IMR-90 (cell line): ENCODE data around the gene DAAM1. TPM values are rescaled to one million over a fixed set of nuclear protein-coding genes. Genes with fewer than 3 reads are reported as not detected.

Experiments
- ATAC-seq: fragments of 200-7000 bp; cut with Tn5 transposase; 2 replicates; pipeline ENCODE4 v1.9.1; 2020; ENCODE audit warnings: low read depth, mild to moderate bottlenecking, moderate library complexity
- BruUV-seq: library from RNA; stranded (reverse); fragments of 400-500 nt; replicated peaks from 2 replicates; lab custom pipeline; 2021; lab: Mats Ljungman, UMichigan
- CTCF ChIA-PET: fragments of 300-600 bp; formaldehyde crosslinking; extraction: SDS; loops from one replicate; lab custom pipeline; 2021; ENCODE audit warnings: antibody characterized with exemption; lab: Yijun Ruan, JAX
- POLR2A ChIA-PET: fragments of 300-600 bp; sonication (Branson Sonifier 250); formaldehyde crosslinking; loops from one replicate; lab custom pipeline; 2022; ENCODE audit warnings: antibody characterized with exemption; ENCODE audit not compliant: unreplicated experiment; lab: Charles Lee
- DNase-seq: peaks from one replicate; pipeline ENCODE4 v3.0.0; 2013
- H2AFZ ChIP-seq: replicated peaks from 2 replicates; pipeline ENCODE3; 2013; ENCODE audit warnings: low read length, mild to moderate bottlenecking; ENCODE audit not compliant: poor library complexity
- H2AK5ac ChIP-seq: 2 replicates; pipeline ENCODE4 v1.6.1; 2013; ENCODE audit warnings: low read depth, low read length, inconsistent platforms
- H2AK9ac ChIP-seq: replicated peaks from 2 replicates; pipeline ENCODE3; 2013; ENCODE audit warnings: mild to moderate bottlenecking, low read depth, low read length, moderate library complexity; ENCODE audit not compliant: poor library complexity
- H2BK120ac ChIP-seq: 2 replicates; pipeline ENCODE4 v1.6.1; 2013; ENCODE audit warnings: low read depth, low read length, inconsistent platforms
- H2BK15ac ChIP-seq: 3 replicates; pipeline ENCODE4 v1.6.1; 2013; ENCODE audit warnings: low read depth, low read length, inconsistent platforms
- H2BK20ac ChIP-seq: 2 replicates; pipeline ENCODE4 v1.6.1; 2013; ENCODE audit warnings: low read depth, mild to moderate bottlenecking, inconsistent platforms, low read length, moderate library complexity
- H2BK5ac ChIP-seq: 2 replicates; pipeline ENCODE4 v1.6.1; 2013; ENCODE audit warnings: mild to moderate bottlenecking, low read depth, low read length, inconsistent platforms; ENCODE audit not compliant: poor library complexity, severe bottlenecking
- H3K14ac ChIP-seq: replicated peaks from 2 replicates; pipeline ENCODE4 v1.6.1; 2013; ENCODE audit warnings: low read depth, low read length, inconsistent platforms
- H3K18ac ChIP-seq: 2 replicates; pipeline ENCODE4 v1.6.1; 2013; ENCODE audit warnings: low read depth, low read length, control low read depth
- H3K23ac ChIP-seq: 2 replicates; pipeline ENCODE4 v1.6.1; 2013; ENCODE audit warnings: low read depth, low read length, inconsistent platforms
- H3K27ac ChIP-seq: 2 replicates; pipeline ENCODE4 v1.5.1; 2013; ENCODE audit warnings: mild to moderate bottlenecking, control low read depth, low read length; ENCODE audit not compliant: insufficient read depth
- H3K27me3 ChIP-seq: 2 replicates; pipeline ENCODE4 v1.6.1; 2013; ENCODE audit warnings: low read length; ENCODE audit not compliant: control insufficient read depth, insufficient read depth
- H3K36me3 ChIP-seq: 2 replicates; pipeline ENCODE4 v1.6.1; 2013; ENCODE audit warnings: low read length, mixed read lengths; ENCODE audit not compliant: control insufficient read depth, insufficient read depth
- H3K4ac ChIP-seq: 2 replicates; pipeline ENCODE4 v1.6.1; 2013; ENCODE audit warnings: low read depth, low read length, inconsistent platforms
- H3K4me1 ChIP-seq: 2 replicates; pipeline ENCODE4 v1.6.1; 2013; ENCODE audit warnings: low read length, mixed read lengths; ENCODE audit not compliant: control insufficient read depth, insufficient read depth
- H3K4me2 ChIP-seq: 2 replicates; pipeline ENCODE4 v1.6.1; 2013; ENCODE audit warnings: low read depth, mild to moderate bottlenecking, control low read depth, low read length, moderate library complexity
- H3K4me3 ChIP-seq: 2 replicates; pipeline ENCODE4 v1.5.1; 2013; ENCODE audit warnings: low read depth, mild to moderate bottlenecking, control low read depth, low read length, moderate library complexity; ENCODE audit not compliant: insufficient read depth
- H3K56ac ChIP-seq: 2 replicates; pipeline ENCODE4 v1.6.1; 2013; ENCODE audit warnings: low read length, inconsistent platforms; ENCODE audit not compliant: insufficient read depth; ENCODE audit errors: extremely low read depth
- H3K79me1 ChIP-seq, 2 experiments: 2 replicates each; pipeline ENCODE4 v1.6.1; 2013; ENCODE audit warnings: low read length in 2 of 2, inconsistent platforms in 1 of 2, low read depth in 1 of 2
- H3K9ac ChIP-seq: 2 replicates; pipeline ENCODE4 v1.6.1; 2013; ENCODE audit warnings: low read depth, low read length, control low read depth
- H3K9me1 ChIP-seq: 2 replicates; pipeline ENCODE4 v1.6.1; 2013; ENCODE audit warnings: low read length, inconsistent platforms; ENCODE audit not compliant: insufficient read depth
- H3K9me3 ChIP-seq: 2 replicates; pipeline ENCODE4 v1.6.1; 2013; ENCODE audit warnings: low read length; ENCODE audit not compliant: control insufficient read depth, insufficient read depth
- H4K20me1 ChIP-seq: 2 replicates; pipeline ENCODE4 v1.6.1; 2013; ENCODE audit warnings: low read length, inconsistent platforms; ENCODE audit not compliant: insufficient read depth
- H4K5ac ChIP-seq: 2 replicates; pipeline ENCODE4 v1.6.1; 2013; ENCODE audit warnings: mild to moderate bottlenecking, low read depth, low read length, control low read depth
- H4K8ac ChIP-seq, 2 experiments: 2 replicates each; pipeline ENCODE4 v1.6.1; 2013; ENCODE audit warnings: low read depth in 2 of 2, low read length in 2 of 2, control low read depth in 1 of 2, inconsistent platforms in 1 of 2
- H4K91ac ChIP-seq: 2 replicates; pipeline ENCODE4 v1.6.1; 2013; ENCODE audit warnings: low read depth, low read length, inconsistent platforms; ENCODE audit not compliant: insufficient read depth
- BHLHE40 ChIP-seq: fragments of 150-350 bp; IDR thresholded peaks from 2 replicates; pipeline ENCODE4 v1.6.1; 2016; ENCODE audit warnings: mild to moderate bottlenecking, low read depth, low read length
- CEBPB ChIP-seq: IDR thresholded peaks from 2 replicates; pipeline ENCODE4 v1.6.1; 2012; ENCODE audit warnings: low read depth, low read length, improper control_type of control experiment
- CHD1 ChIP-seq: IDR thresholded peaks from 2 replicates; pipeline ENCODE4 v1.6.1; 2012; ENCODE audit warnings: low read depth, low read length, improper control_type of control experiment
- FOS ChIP-seq: fragments of 150-350 bp; IDR thresholded peaks from 2 replicates; pipeline ENCODE4 v1.6.1; 2016; ENCODE audit warnings: low read depth, low read length
- MAFK ChIP-seq: IDR thresholded peaks from 2 replicates; pipeline ENCODE4 v1.6.1; 2012; ENCODE audit warnings: low read depth, low read length, improper control_type of control experiment
- MAZ ChIP-seq: IDR thresholded peaks from 2 replicates; pipeline ENCODE4 v1.6.1; 2012; ENCODE audit warnings: low read depth, mild to moderate bottlenecking, low read length, improper control_type of control experiment, moderate library complexity, borderline replicate concordance
- MXI1 ChIP-seq: IDR thresholded peaks from 2 replicates; pipeline ENCODE4 v1.6.1; 2012; ENCODE audit warnings: low read depth, mild to moderate bottlenecking, low read length, moderate library complexity, borderline replicate concordance
- NFE2L2 ChIP-seq: fragments of 150-350 bp; IDR thresholded peaks from 2 replicates; pipeline ENCODE4 v1.6.1; 2016; ENCODE audit warnings: low read depth, mild to moderate bottlenecking, low read length
- POLR2A ChIP-seq: IDR thresholded peaks from 2 replicates; pipeline ENCODE4 v1.6.1; 2012; ENCODE audit warnings: mild to moderate bottlenecking, low read depth, low read length
- RAD21 ChIP-seq: IDR thresholded peaks from 2 replicates; pipeline ENCODE4 v1.6.1; 2012; ENCODE audit warnings: low read length, improper control_type of control experiment
- RCOR1 ChIP-seq: IDR thresholded peaks from 2 replicates; pipeline ENCODE4 v1.6.1; 2012; ENCODE audit warnings: mild to moderate bottlenecking, low read length, improper control_type of control experiment; ENCODE audit not compliant: insufficient replicate concordance
- RFX5 ChIP-seq: IDR thresholded peaks from 2 replicates; pipeline ENCODE4 v1.8.0; 2012; ENCODE audit warnings: low read depth, mild to moderate bottlenecking, low read length, moderate library complexity
- SMC3 ChIP-seq: fragments of 150-350 bp; IDR thresholded peaks from 2 replicates; pipeline ENCODE4 v1.6.1; 2016; ENCODE audit warnings: low read depth, mild to moderate bottlenecking, antibody characterized with exemption, low read length, moderate library complexity
- WGBS, 2 experiments: methylation state at CpG; one replicate each; pipeline versions ENCODE4 v1.1.5 to v1.1.7; 2013; ENCODE audit warnings: missing lambda C conversion rate in 2 of 2; ENCODE audit not compliant: insufficient read length in 1 of 2; ENCODE audit errors: extremely low coverage in 2 of 2; 5-methylcytosine and 5-hydroxymethylcytosine counted together
- dilution Hi-C: fragments of 300-500 bp; cut with HindIII; formaldehyde crosslinking; loops from one replicate; pipeline ENCODE4 v1.14.3; 2018; ENCODE audit warnings: low sequenced_read_pairs; ENCODE audit not compliant: unreplicated experiment
- in situ Hi-C: fragments of 300-500 bp; cut with MboI; formaldehyde crosslinking; loops from 3 replicates; pipeline ENCODE4 v1.14.3; 2019; ENCODE audit warnings: low sequenced_read_pairs, inconsistent platforms, mixed read lengths
- intact Hi-C: fragments of 100-400 bp; cut with micrococcal nuclease; formaldehyde crosslinking; loops from 2 replicates; pipeline ENCODE4 v1.10.0; 2022
- polyA plus RNA-seq, 3 experiments: library from polyadenylated mRNA; depleted of rRNA; stranded (reverse); fragments of >200 nt; gene quantifications; 2 replicates each; pipeline ENCODE4 v1.2.3, GENCODE V29; 2012; ENCODE audit warnings: low replicate concordance in 1 of 3
- total RNA-seq: library from RNA; depleted of rRNA; stranded (reverse); fragments of >200 nt; gene quantifications from 2 replicates; pipeline ENCODE4 v1.2.3, GENCODE V29; 2012
- TF ChIP-seq, protein P1 (sequence below): conservative IDR thresholded peaks from 2 replicates; pipeline ENCODE4 v1.5.1; 2012; ENCODE audit warnings: mild to moderate bottlenecking, low read depth, low read length, improper control_type of control experiment
- TF ChIP-seq, protein P2 (sequence below): fragments of 150-350 bp; IDR thresholded peaks from 2 replicates; pipeline ENCODE4 v1.6.1; 2017; ENCODE audit warnings: mild to moderate bottlenecking, antibody characterized with exemption, low read length, low read depth
- TF ChIP-seq, protein P3 (sequence below): fragments of 150-350 bp; IDR thresholded peaks from 2 replicates; pipeline ENCODE4 v1.6.1; 2016; ENCODE audit warnings: low read depth, mild to moderate bottlenecking, low read length, moderate library complexity, borderline replicate concordance

Gene DAAM1
- total and polyA plus RNA-seq, 2 of the 4 experiments (the other 2 are of a cell fraction), result 4.8 to 5.4 TPM

DNA sequence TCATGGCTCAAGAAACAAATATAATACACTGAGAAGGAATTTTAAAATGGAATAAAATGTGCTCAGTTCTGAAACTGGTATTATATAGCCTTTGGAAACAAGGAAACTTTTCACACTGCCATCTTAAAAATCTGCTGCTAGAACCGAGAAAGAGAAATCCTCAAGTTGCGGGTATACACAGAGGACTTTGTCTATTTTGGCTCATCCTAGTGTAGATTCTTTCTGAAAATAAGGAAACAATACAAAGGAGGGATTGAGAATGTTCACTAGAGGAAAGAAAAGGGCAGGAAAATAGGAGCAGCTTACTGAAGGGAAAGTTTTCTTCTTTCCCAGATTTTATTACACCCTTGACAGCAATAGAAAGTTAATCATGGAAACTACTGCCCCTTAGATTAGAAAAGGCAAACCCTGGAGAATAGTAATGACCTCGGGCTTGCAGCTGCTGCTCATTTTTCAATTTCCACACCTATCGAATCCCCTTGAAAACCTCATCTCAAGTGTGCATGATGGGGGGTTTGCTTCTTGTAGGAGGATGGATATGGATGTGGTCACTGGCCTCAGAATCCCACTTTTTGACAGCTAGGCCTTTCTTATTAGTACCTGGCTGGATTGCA, 104.6 kb downstream of the DAAM1 start:
- WGBS, 2 experiments, result no CpG with 5 or more reads among the region's 4 CpGs
- H2AK9ac ChIP-seq, result no peak overlapping the region
- H4K5ac ChIP-seq, result no peak overlapping the region
- H2BK15ac ChIP-seq, result no peak overlapping the region
- H3K36me3 ChIP-seq, result peaks cover 3% of the 10 kb centered on the region; the same call in 1 of the 2 replicates
- no peaks in the 10 kb centered on the region for H3K79me1 ChIP-seq
- H4K91ac ChIP-seq, result no peak overlapping the region
- H3K27ac ChIP-seq, result no peak overlapping the region
- no peaks in the 10 kb centered on the region for H3K9me3 ChIP-seq
- no peak overlapping the region for H3K18ac ChIP-seq
- no peak overlapping the region for H3K14ac ChIP-seq
- in situ Hi-C loops (no loop called here), intact Hi-C loops (no loop called here), dilution Hi-C loops (no loop called here)
- no peak overlapping the region for H3K4me3 ChIP-seq
- H3K4ac ChIP-seq, result no peak overlapping the region
- H3K27me3 ChIP-seq, result no peaks in the 10 kb centered on the region; the same call in 1 of the 2 replicates
- H2BK20ac ChIP-seq, result no peak overlapping the region
- H4K20me1 ChIP-seq, result no peaks in the 10 kb centered on the region
- no peak overlapping the region for H3K23ac ChIP-seq
- BruUV-seq, result no TSS peak
- H3K4me1 ChIP-seq, result peaks cover 6% of the 10 kb centered on the region
- CTCF ChIA-PET, result no interaction called here
- H2BK120ac ChIP-seq, result no peak overlapping the region
- H3K56ac ChIP-seq, result no peak overlapping the region
- H3K4me2 ChIP-seq, result no peak overlapping the region
- no peak overlapping the region for H2BK5ac ChIP-seq
- POLR2A ChIA-PET, result no interaction called here
- ATAC-seq (no peak), DNase-seq (no peak)
- no peak overlapping the region; the same call in 1 of the 2 replicates for H2AK5ac ChIP-seq
- no peak overlapping the region for H4K8ac ChIP-seq
- H3K9ac ChIP-seq, result no peak overlapping the region
- H3K9me1 ChIP-seq, result no peaks in the 10 kb centered on the region
- TF ChIP-seq SMC3 (no peak), RCOR1 (no peak), FOS (no peak), NFE2L2 (no peak), MAZ (no peak), BHLHE40 (no peak), CHD1 (no peak), POLR2A (no peak), MAFK (no peak), RFX5 (no peak), MXI1 (no peak), CEBPB (no peak), RAD21 (no peak)
- TF ChIP-seq, protein P1, sequence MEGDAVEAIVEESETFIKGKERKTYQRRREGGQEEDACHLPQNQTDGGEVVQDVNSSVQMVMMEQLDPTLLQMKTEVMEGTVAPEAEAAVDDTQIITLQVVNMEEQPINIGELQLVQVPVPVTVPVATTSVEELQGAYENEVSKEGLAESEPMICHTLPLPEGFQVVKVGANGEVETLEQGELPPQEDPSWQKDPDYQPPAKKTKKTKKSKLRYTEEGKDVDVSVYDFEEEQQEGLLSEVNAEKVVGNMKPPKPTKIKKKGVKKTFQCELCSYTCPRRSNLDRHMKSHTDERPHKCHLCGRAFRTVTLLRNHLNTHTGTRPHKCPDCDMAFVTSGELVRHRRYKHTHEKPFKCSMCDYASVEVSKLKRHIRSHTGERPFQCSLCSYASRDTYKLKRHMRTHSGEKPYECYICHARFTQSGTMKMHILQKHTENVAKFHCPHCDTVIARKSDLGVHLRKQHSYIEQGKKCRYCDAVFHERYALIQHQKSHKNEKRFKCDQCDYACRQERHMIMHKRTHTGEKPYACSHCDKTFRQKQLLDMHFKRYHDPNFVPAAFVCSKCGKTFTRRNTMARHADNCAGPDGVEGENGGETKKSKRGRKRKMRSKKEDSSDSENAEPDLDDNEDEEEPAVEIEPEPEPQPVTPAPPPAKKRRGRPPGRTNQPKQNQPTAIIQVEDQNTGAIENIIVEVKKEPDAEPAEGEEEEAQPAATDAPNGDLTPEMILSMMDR, result no peak
- TF ChIP-seq, protein P2, sequence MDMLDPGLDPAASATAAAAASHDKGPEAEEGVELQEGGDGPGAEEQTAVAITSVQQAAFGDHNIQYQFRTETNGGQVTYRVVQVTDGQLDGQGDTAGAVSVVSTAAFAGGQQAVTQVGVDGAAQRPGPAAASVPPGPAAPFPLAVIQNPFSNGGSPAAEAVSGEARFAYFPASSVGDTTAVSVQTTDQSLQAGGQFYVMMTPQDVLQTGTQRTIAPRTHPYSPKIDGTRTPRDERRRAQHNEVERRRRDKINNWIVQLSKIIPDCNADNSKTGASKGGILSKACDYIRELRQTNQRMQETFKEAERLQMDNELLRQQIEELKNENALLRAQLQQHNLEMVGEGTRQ, result no peak
- TF ChIP-seq, protein P3, sequence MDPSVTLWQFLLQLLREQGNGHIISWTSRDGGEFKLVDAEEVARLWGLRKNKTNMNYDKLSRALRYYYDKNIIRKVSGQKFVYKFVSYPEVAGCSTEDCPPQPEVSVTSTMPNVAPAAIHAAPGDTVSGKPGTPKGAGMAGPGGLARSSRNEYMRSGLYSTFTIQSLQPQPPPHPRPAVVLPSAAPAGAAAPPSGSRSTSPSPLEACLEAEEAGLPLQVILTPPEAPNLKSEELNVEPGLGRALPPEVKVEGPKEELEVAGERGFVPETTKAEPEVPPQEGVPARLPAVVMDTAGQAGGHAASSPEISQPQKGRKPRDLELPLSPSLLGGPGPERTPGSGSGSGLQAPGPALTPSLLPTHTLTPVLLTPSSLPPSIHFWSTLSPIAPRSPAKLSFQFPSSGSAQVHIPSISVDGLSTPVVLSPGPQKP, result no peak
- H2AFZ ChIP-seq, result no peak overlapping the region
